ENCODE results near the gene TNIP2. TPM values are rescaled to one million over a fixed set of nuclear protein-coding genes. Genes with fewer than 3 reads are reported as not detected.

The TNIP2 gene
- total and polyA plus RNA-seq, 2 donors (not counting 3 experiments of a cell fraction or from before 2014, with no cell fraction given) = 37.7 to 52.1 TPM

DNA sequence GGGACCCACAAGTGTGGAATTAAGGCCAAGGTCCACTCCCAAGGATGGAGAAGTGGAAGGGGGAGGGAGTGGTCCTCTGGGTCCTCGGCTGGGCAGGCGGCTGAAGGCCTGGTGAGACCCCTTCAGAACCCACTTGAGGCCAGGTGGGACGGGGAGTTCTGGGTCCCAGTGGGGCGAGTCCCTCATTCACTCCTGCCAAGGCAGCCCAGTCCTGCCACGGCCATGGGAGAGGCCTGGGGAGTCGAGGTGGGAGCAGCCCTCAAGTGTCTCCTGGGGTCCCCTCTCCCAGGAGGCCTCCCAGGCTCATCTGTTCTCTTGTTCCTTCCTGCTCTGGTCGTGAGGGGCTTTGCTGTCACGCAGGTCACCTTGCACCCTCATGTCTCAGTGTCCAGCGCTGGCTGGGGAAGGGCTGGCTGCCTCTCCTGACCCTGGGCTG is 30.7 kb upstream of the TNIP2 start:
- no peak for FAIRE-seq
- POLR2A ChIA-PET = no interaction called here

More for the DNA sequence above, 30.7 kb upstream of the TNIP2 start:
- Histone ChIP-seq H2AFZ (ENCODE audit: low read depth, low read length) (no peak overlapping the region), H3K79me2 (ENCODE audit: control insufficient read depth, insufficient read depth, low read length) (no peaks in the 10 kb centered on the region), H3K27me3 (ENCODE audit: control insufficient read depth in 2 of 2, insufficient read depth in 2 of 2, low read length in 2 of 2) (peaks cover 4 to 11% of the 10 kb centered on the region in 2 experiments), H3K4me3 (replicated peaks in 1 of 3; ENCODE audit: insufficient read depth in 1 of 3, low read depth in 1 of 3, low read length in 3 of 3) (no peak overlapping the region), H3K27ac (ENCODE audit: insufficient read depth, low read depth, low read length) (no peak overlapping the region), H3K9me3 (replicated peaks; ENCODE audit: control insufficient read depth, insufficient read depth, low read length) (no peaks in the 10 kb centered on the region), H3K4me2 (ENCODE audit: insufficient read depth, low read length) (no peak overlapping the region), H3K36me3 (ENCODE audit: control insufficient read depth in 2 of 2, extremely low read depth in 1 of 2, insufficient read depth in 2 of 2, low read length in 2 of 2) (no peaks in the 10 kb centered on the region), H3K9ac (replicated peaks; ENCODE audit: extremely low read depth, insufficient read depth, low read length) (no peak overlapping the region), H3K9me1 (replicated peaks; ENCODE audit: control insufficient read depth, extremely low read depth, insufficient read depth, low read length) (no peaks in the 10 kb centered on the region), H3K4me1 (ENCODE audit: control insufficient read depth, extremely low read depth, insufficient read depth, low read length) (no peaks in the 10 kb centered on the region), H4K20me1 (replicated peaks; ENCODE audit: control insufficient read depth, extremely low read depth, insufficient read depth, low read length) (no peaks in the 10 kb centered on the region)
- BruUV-seq (replicated peaks) = no TSS peak
- intact Hi-C loops (cut with micrococcal nuclease) = no loop called here
- no peak for TF ChIP-seq EZH2 (IDR thresholded peaks at IDR 0.05; ENCODE audit: borderline replicate concordance, low read depth, low read length, severe bottlenecking)
- no peak for TF ChIP-seq POLR2AphosphoS5 (IDR thresholded peaks at IDR 0.05; ENCODE audit: insufficient read depth, low read depth, low read length)
- TF ChIP-seq FOS (IDR thresholded peaks at IDR 0.05; ENCODE audit: borderline replicate concordance, insufficient read depth, low read length) = no peak
- TF ChIP-seq, protein P1, sequence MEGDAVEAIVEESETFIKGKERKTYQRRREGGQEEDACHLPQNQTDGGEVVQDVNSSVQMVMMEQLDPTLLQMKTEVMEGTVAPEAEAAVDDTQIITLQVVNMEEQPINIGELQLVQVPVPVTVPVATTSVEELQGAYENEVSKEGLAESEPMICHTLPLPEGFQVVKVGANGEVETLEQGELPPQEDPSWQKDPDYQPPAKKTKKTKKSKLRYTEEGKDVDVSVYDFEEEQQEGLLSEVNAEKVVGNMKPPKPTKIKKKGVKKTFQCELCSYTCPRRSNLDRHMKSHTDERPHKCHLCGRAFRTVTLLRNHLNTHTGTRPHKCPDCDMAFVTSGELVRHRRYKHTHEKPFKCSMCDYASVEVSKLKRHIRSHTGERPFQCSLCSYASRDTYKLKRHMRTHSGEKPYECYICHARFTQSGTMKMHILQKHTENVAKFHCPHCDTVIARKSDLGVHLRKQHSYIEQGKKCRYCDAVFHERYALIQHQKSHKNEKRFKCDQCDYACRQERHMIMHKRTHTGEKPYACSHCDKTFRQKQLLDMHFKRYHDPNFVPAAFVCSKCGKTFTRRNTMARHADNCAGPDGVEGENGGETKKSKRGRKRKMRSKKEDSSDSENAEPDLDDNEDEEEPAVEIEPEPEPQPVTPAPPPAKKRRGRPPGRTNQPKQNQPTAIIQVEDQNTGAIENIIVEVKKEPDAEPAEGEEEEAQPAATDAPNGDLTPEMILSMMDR (IDR thresholded peaks at IDR 0.05; ENCODE audit: extremely low read depth in 1 of 2, insufficient read depth in 1 of 2, low read depth in 1 of 2, low read length in 2 of 2) = no peak
- TF ChIP-seq, protein P2, sequence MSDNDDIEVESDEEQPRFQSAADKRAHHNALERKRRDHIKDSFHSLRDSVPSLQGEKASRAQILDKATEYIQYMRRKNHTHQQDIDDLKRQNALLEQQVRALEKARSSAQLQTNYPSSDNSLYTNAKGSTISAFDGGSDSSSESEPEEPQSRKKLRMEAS (IDR thresholded peaks at IDR 0.05; ENCODE audit: insufficient read depth, insufficient read length) = no peak
- TF ChIP-seq POLR2A (IDR thresholded peaks at IDR 0.05; ENCODE audit: low read depth, low read length) = no peak
- TF ChIP-seq JUN (IDR thresholded peaks at IDR 0.05; ENCODE audit: borderline replicate concordance, insufficient read depth, insufficient read length, low read depth) = no peak
- no peak for TF ChIP-seq MYC (IDR thresholded peaks at IDR 0.05; ENCODE audit: low read depth, low read length)
- TF ChIP-seq GATA2 (IDR thresholded peaks at IDR 0.05; ENCODE audit: insufficient read depth, insufficient read length, low read depth, low read length) = no peak
- dilution Hi-C loops (cut with MboI; ENCODE audit: extremely low pct_ligation_motif_present, low sequenced_read_pairs) = no loop called here
- CTCF ChIA-PET = interaction anchor here (0.6 kb wide), 1 partner anchor 145 kb away, joined by 3 read pairs; no protein-coding TSS in a partner anchor
- no peak for DNase-seq (ENCODE audit: low read depth, low spot score)

Data from endothelial cell of umbilical vein (primary cell).